ENCODE measurements around the gene UBALD2.
"Not testable (repeated sequence)": the region's sequence is repeated elsewhere in the genome, so short reads cannot be mapped to it uniquely, and the experiment has no call there.

- TF ChIP-seq CTCF, POLR2A (IDR thresholded peaks at IDR 0.05): not testable (repeated sequence)
Observed at GRCh38 chr17:76252967-76253766, 12.0 kb upstream of the UBALD2 start.

All from Peyer's patch (tissue), 4 donors.